Left lung (tissue), 10 donors: ENCODE measurements around the gene HNRNPAB. TPM values are rescaled to one million over a fixed set of nuclear protein-coding genes. Genes with fewer than 3 reads are reported as not detected.

Source experiments
- ATAC-seq: fragments of 200-7000 bp; cut with Tn5 transposase; one replicate; pipeline ENCODE4 v1.9.1; 2020; ENCODE audit warnings: moderate library complexity
- DNase-seq, 4 donors: peaks; one replicate each; pipeline ENCODE4 v3.0.0-alpha.2; 2013 to 2020
- H3K27ac ChIP-seq, 2 donors: fragments of 200-600 bp; sonication (generic) in 1 of 2; one replicate each; pipeline versions ENCODE4 v1.5.0 to v1.8.0; 2020 to 2021
- H3K27me3 ChIP-seq, 2 donors: fragments of 200-600 bp; sonication (generic) in 1 of 2; one replicate each; pipeline versions ENCODE4 v1.5.0 to v1.8.0; 2020 to 2021
- H3K36me3 ChIP-seq, 2 donors: fragments of 200-600 bp; sonication (generic) in 1 of 2; one replicate each; pipeline versions ENCODE4 v1.5.0 to v1.8.0; 2020 to 2021
- H3K4me1 ChIP-seq, 2 donors: fragments of 200-600 bp; one replicate each; pipeline ENCODE4 v1.8.0; 2021
- H3K4me3 ChIP-seq, 2 donors: fragments of 200-600 bp; sonication (generic) in 1 of 2; one replicate each; pipeline versions ENCODE4 v1.5.0 to v1.8.0; 2020 to 2021; ENCODE audit warnings: mild to moderate bottlenecking in 1 of 2
- H3K9me3 ChIP-seq, 2 donors: fragments of 200-600 bp; sonication (generic) in 1 of 2; one replicate each; pipeline versions ENCODE4 v1.5.0 to v1.8.0; 2020 to 2021
- intact Hi-C, 2 donors: fragments of 100-400 bp; cut with DNase I; formaldehyde crosslinking; loops; one replicate each; pipeline versions ENCODE4 v1.11.2 to v1.14.2; 2022
- polyA plus RNA-seq, 6 donors: library from polyadenylated mRNA; unstranded; fragments of 120-200 nt; gene quantifications; one replicate each; pipeline ENCODE4 v1.2.1, GENCODE V29; 2013; ENCODE audit not compliant: insufficient read length in 6 of 6
- total RNA-seq, 2 donors: library from RNA; stranded (reverse); fragmentation: NEBNext Ultra II Directional; extraction: Animal tissue kit (Norgen Biotek cat#: 25700); gene quantifications; one replicate each; pipeline ENCODE4 v1.2.1, GENCODE V29; 2021
- TF ChIP-seq, protein P1 (sequence below), 2 donors: fragments of 200-600 bp; sonication (generic) in 1 of 2; IDR thresholded peaks; one replicate each; pipeline versions ENCODE4 v1.5.0 to v1.8.0; 2021; ENCODE audit warnings: antibody characterized with exemption in 2 of 2
- donor health status: DM: no; HTN: yes; CAD: no.
- donor health status: DM: no; HTN: no; CAD: no.

The HNRNPAB gene
- total and polyA plus RNA-seq, 8 donors = 113 to 178 (median 127) TPM

DNA sequence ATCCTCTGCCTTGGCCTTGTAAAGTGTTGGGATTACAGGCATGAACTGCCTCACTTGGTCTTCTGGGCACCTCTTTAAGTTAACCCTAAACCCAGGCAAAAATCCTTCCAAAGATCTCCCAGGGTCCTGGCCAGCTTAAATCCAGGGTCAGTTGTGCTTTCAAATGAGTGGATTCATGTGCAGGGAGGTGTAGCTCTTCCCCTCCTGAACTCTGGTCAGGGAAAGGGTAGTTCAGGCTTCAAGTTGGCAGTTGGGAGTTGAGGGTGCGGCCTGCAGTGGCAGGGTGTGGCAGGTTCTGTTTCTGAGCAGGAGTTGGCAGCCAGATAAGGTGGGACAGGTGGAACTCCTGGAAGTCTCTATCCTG lies 3.6 kb downstream of the HNRNPAB start:
- TF ChIP-seq, protein P1, sequence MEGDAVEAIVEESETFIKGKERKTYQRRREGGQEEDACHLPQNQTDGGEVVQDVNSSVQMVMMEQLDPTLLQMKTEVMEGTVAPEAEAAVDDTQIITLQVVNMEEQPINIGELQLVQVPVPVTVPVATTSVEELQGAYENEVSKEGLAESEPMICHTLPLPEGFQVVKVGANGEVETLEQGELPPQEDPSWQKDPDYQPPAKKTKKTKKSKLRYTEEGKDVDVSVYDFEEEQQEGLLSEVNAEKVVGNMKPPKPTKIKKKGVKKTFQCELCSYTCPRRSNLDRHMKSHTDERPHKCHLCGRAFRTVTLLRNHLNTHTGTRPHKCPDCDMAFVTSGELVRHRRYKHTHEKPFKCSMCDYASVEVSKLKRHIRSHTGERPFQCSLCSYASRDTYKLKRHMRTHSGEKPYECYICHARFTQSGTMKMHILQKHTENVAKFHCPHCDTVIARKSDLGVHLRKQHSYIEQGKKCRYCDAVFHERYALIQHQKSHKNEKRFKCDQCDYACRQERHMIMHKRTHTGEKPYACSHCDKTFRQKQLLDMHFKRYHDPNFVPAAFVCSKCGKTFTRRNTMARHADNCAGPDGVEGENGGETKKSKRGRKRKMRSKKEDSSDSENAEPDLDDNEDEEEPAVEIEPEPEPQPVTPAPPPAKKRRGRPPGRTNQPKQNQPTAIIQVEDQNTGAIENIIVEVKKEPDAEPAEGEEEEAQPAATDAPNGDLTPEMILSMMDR (IDR thresholded peaks at IDR 0.05) = no peak
- H3K4me3 ChIP-seq = no peak overlapping the region
- intact Hi-C loops = no loop called here
- DNase-seq (no peak), ATAC-seq (no peak)
- H3K27ac ChIP-seq = peak overlapping the region in 1 of 2 donors; percentile 18
- peaks cover 24 to 41% of the 10 kb centered on the region in 2 donors for H3K4me1 ChIP-seq
- peaks cover 0 to 70% of the 10 kb centered on the region in 2 donors for H3K36me3 ChIP-seq
- H3K27me3 ChIP-seq = no peaks in the 10 kb centered on the region
- H3K9me3 ChIP-seq = no peaks in the 10 kb centered on the region

DNA sequence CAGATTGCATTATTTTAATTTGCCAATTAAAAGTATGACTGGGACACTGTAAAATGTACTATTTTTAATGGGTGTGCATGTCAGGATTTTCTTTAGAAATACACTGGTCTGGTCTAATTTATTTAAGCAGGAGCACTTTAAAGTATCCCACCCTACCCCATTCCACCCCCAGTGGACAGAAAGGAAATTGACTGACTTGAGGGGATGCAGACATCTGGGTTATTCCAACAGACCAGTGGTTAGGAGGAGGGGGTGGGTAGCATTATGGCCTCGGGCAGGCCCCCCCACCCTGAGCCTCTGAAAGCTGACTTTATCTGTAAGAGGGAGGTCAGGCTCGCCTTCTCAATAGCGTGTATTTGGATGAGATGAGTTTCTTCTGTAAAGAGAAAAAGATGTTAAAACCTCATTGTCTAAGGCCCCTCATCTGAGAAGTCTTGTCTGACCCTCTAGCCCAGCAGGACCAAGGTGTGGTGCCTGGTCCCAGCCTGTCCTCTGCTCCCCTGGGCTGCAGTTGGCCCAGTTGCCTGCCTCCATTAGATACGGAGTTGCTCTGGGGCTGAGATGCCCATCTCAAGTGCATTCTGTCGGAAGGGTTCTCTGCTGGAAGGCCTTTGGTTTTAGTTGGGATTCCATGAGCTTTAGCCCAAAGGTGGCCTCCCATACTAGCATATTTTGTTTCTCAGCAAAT lies 4.4 kb downstream of the HNRNPAB start:
- no peaks in the 10 kb centered on the region for H3K27me3 ChIP-seq
- ATAC-seq = no peak
- no peak for DNase-seq
- intact Hi-C loops = no loop called here
- TF ChIP-seq, protein P1 (IDR thresholded peaks at IDR 0.05) = no peak
- no peaks in the 10 kb centered on the region for H3K9me3 ChIP-seq
- H3K4me3 ChIP-seq = no peak overlapping the region
- no peak overlapping the region for H3K27ac ChIP-seq
- peaks cover 0 to 78% of the 10 kb centered on the region in 2 donors for H3K36me3 ChIP-seq
- H3K4me1 ChIP-seq = peaks cover 24 to 41% of the 10 kb centered on the region in 2 donors

DNA sequence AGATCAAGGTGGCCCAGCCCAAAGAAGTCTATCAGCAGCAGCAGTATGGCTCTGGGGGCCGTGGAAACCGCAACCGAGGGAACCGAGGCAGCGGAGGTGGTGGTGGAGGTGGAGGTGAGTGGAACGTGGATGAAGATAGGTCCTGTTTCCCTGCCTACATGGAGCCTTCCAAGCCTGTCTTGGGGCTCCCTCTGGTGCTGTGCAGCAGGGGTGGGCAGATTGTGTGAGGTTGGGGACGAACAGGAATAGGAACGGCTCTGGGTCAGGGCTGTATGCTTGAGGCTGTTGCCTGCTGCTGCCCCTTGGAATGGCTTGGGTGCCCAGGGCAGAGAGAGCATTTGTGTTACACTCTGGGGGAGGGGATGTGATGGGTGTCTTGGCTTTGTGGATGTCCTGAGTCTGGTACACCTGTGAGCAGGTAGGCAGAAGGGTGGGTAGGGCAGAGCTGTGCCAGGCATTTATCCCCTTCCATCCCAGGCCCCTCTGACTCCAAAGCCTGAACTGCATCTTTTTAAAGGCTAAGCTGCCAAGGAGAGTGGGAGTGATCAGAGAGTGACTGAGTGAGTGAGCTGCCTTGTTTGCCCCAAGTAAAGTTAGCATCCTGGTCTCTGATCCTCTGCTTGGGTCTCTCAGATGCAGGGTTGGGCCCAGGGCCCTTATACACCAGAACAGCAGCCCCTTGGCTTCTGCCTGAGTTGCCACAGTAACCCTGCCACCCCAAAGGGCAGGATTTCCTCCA lies 5.2 kb downstream of the HNRNPAB start:
- H3K4me1 ChIP-seq = peaks cover 24 to 46% of the 10 kb centered on the region in 2 donors
- TF ChIP-seq, protein P1 (IDR thresholded peaks at IDR 0.05) = no peak
- no peaks in the 10 kb centered on the region for H3K27me3 ChIP-seq
- H3K9me3 ChIP-seq = no peaks in the 10 kb centered on the region
- ATAC-seq (no peak), DNase-seq (no peak)
- no peak overlapping the region for H3K27ac ChIP-seq
- intact Hi-C loops = no loop called here
- no peak overlapping the region for H3K4me3 ChIP-seq
- H3K36me3 ChIP-seq = peaks cover 0 to 86% of the 10 kb centered on the region in 2 donors

DNA sequence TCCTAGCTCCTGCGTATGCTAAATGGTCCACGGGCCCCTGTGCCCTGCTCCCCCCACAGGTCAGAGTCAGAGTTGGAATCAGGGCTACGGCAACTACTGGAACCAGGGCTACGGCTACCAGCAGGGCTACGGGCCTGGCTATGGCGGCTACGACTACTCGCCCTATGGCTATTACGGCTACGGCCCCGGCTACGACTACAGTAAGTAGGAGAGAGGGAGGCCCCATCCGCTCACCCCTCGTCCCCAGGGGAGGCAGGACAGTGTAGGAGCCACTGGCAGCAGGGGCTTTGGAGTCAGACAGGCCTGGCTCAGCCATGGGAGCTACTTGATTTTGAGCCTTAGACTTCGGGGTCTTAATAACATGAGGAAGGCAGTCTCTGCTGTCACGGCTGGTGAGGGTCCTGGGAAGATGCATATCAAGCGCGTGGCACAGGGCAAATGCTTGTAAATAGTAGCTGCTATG lies 5.8 kb downstream of the HNRNPAB start:
- no peaks in the 10 kb centered on the region for H3K27me3 ChIP-seq
- H3K27ac ChIP-seq = no peak overlapping the region
- peaks cover 0 to 92% of the 10 kb centered on the region in 2 donors for H3K36me3 ChIP-seq
- TF ChIP-seq, protein P1 (IDR thresholded peaks at IDR 0.05) = no peak
- H3K4me1 ChIP-seq = peaks cover 24 to 52% of the 10 kb centered on the region in 2 donors
- DNase-seq = no peak
- H3K4me3 ChIP-seq = no peak overlapping the region
- intact Hi-C loops = no loop called here
- H3K9me3 ChIP-seq = no peaks in the 10 kb centered on the region
- no peak for ATAC-seq

DNA sequence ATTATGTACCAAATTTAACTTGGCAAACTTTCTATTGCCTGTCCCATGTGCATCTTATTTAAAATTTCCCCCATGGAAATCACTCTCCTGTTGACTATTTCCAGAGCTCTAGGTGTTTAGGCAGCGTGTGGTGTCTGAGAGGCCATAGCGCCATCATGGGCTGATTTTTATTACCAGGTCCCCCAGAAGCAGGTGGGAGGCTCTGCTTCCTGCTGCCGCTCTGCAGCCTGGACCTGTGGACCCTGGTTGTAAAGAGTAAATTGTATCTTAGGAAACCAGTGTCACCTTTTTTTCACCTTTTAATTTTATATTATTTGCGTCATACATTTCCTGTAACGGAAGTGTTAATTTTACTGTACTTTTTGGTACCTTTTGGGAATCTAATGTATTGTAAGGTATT lies 6.4 kb downstream of the HNRNPAB start:
- H3K9me3 ChIP-seq = no peaks in the 10 kb centered on the region
- intact Hi-C loops = no loop called here
- H3K4me1 ChIP-seq = peaks cover 23 to 54% of the 10 kb centered on the region in 2 donors
- H3K36me3 ChIP-seq = peaks cover 0 to 98% of the 10 kb centered on the region in 2 donors
- H3K27me3 ChIP-seq = no peaks in the 10 kb centered on the region
- H3K4me3 ChIP-seq = no peak overlapping the region
- ATAC-seq = no peak
- H3K27ac ChIP-seq = no peak overlapping the region
- TF ChIP-seq, protein P1 (IDR thresholded peaks at IDR 0.05) = no peak
- DNase-seq = no peak
